Tibial artery (tissue), 4 donors: ENCODE data around the gene VEZF1.

Experiments
- DNase-seq, 2 donors: peaks; one replicate each; pipeline ENCODE4 v3.0.0-alpha.2; 2019
- H3K27ac ChIP-seq, 2 donors: fragments of 200-600 bp; sonication (generic) in 1 of 2; 1 replicate in 1 of 2; 2 replicates in 1 of 2; pipeline ENCODE4 v1.5.1; 2018 to 2019; ENCODE audit warnings: mild to moderate bottlenecking in 1 of 2
- H3K27me3 ChIP-seq, 2 donors: fragments of 200-600 bp; sonication (generic) in 1 of 2; one replicate each; pipeline versions ENCODE4 v1.5.1 to v1.6.0; 2016 to 2019
- H3K36me3 ChIP-seq, 3 donors: fragments of 200-600 bp; sonication (generic) in 2 of 3; one replicate each; pipeline ENCODE4 v1.5.1; 2016 to 2019; ENCODE audit warnings: mild to moderate bottlenecking in 2 of 3
- H3K4me1 ChIP-seq, 4 donors: fragments of 200-600 bp; sonication (generic) in 2 of 4; 1 replicate in 3 of 4; 2 replicates in 1 of 4; pipeline ENCODE4 v1.5.1; 2016 to 2019
- H3K4me3 ChIP-seq, 2 donors: fragments of 200-600 bp; sonication (generic) in 1 of 2; 1 replicate in 1 of 2; 2 replicates in 1 of 2; pipeline ENCODE4 v1.5.1; 2018 to 2019; ENCODE audit warnings: mild to moderate bottlenecking in 2 of 2
- H3K9me3 ChIP-seq, 3 donors: fragments of 200-600 bp; sonication (generic) in 1 of 3; one replicate each; pipeline ENCODE4 v1.5.1; 2016 to 2019
- CTCF ChIP-seq, 2 experiments: fragments of 200-600 bp in 1 of 2; fragments of 450-650 bp in 1 of 2; IDR thresholded peaks; one replicate each; pipeline ENCODE4 v1.5.1; 2017 to 2019; ENCODE audit warnings: antibody characterized with exemption in 2 of 2, mild to moderate bottlenecking in 1 of 2, moderate library complexity in 1 of 2
- intact Hi-C: fragments of 100-400 bp; cut with DNase I; formaldehyde crosslinking; loops from one replicate; pipeline ENCODE4 v1.15.0; 2023; ENCODE audit warnings: low total_unique reads

Gene VEZF1

GRCh38 chr17:57957120-57957850, 30.8 kb downstream of the VEZF1 start:
- DNase-seq, result peak in 1 of 2 donors; percentile 6
- intact Hi-C loops, result no loop called here
- no peaks in the 10 kb centered on the region for H3K36me3 ChIP-seq
- H3K27ac ChIP-seq, result no peak overlapping the region
- peaks cover 0 to 28% (median 28%) of the 10 kb centered on the region in 4 donors for H3K4me1 ChIP-seq
- no peak overlapping the region for H3K4me3 ChIP-seq
- no peaks in the 10 kb centered on the region for H3K9me3 ChIP-seq
- TF ChIP-seq CTCF (IDR thresholded peaks at IDR 0.05), result no peak
- H3K27me3 ChIP-seq, result no peaks in the 10 kb centered on the region

GRCh38 chr17:57956291-57957119, 31.5 kb downstream of the VEZF1 start:
- Histone ChIP-seq H3K9me3 (no peaks in the 10 kb centered on the region), H3K4me3 (peak overlapping the region in 1 of 2 donors; percentile 88), H3K4me1 (peaks cover 0 to 35% (median 31%) of the 10 kb centered on the region in 4 donors), H3K27me3 (no peaks in the 10 kb centered on the region), H3K27ac (peak overlapping the region in 1 of 2 donors; percentile 87), H3K36me3 (no peaks in the 10 kb centered on the region)
- TF ChIP-seq CTCF (IDR thresholded peaks at IDR 0.05), result no peak
- peak in 1 of 2 donors; percentile 57 for DNase-seq
- intact Hi-C loops, result no loop called here

GRCh38 chr17:57955183-57955931, 32.7 kb downstream of the VEZF1 start, which contains the start of gene CUEDC1:
Gene CUEDC1 (minus strand): TSS chr17:57955412. CDS start chr17:57885564, 69,848 bp downstream.
- Histone ChIP-seq H3K27ac (peak within 1 kb of the TSS; percentile 98 to 99), H3K36me3 (no peaks in the 10 kb centered on the region), H3K4me3 (peak within 1 kb of the TSS; percentile 88 to 92), H3K27me3 (no peaks in the 10 kb centered on the region), H3K4me1 (peaks cover 0 to 47% (median 41%) of the 10 kb centered on the region in 4 donors), H3K9me3 (no peaks in the 10 kb centered on the region)
- TF ChIP-seq CTCF (IDR thresholded peaks at IDR 0.05), result peak; percentile 28 to 57
- DNase-seq, result peak; percentile 68 to 88
- intact Hi-C loops, result loop anchor here (2.0 kb wide), 1 partner anchor 29 kb away; no protein-coding TSS in a partner anchor

DNA sequence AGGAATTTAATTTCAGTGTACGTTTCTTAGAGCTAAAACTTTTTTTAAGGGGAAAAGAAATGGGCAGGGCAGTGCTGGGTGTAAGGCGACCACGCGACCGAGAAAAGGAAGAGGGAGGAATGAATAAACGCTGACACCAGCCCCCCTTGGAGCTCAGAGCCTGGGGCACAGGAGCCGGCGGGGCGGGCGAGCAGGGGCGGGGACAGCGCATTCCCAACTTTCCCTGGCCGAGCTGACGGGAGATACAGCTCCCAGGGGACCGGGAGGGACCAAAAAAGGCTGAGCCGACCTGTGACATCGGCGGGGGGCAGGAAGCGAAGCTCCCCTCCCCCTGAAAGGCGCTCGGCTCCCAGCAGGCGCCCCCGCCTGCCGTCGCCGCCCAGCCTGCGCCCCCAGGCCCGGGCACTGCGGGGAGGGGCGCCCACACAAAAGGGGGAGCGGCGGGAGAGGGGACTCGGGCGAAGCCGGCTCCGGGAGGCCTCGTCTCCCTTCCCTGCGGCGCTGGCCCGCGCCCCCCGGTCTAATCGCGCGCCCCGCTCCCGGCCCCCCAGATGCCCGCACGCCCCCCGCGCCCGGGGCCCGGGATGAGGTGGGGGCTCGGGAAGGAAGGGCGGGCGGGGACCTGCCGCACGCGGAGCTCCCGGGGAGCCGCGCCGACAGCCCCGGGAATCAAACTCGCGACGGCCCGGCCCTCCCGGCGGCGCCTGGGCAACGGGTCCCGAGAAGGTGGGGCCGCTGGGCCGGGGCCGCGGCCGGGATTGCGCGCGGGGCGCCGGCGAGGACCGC, 33.5 kb downstream of the VEZF1 start:
- intact Hi-C loops, result loop anchor here (2.0 to 5.0 kb wide), 2 partner anchors 30 to 82 kb away; no protein-coding TSS in a partner anchor

More for the DNA sequence above, 33.5 kb downstream of the VEZF1 start:
- peak overlapping the region; percentile 88 to 92 for H3K4me3 ChIP-seq
- H3K36me3 ChIP-seq, result no peaks in the 10 kb centered on the region
- DNase-seq, result peak; percentile 82 to 94
- peak overlapping the region; percentile 98 to 99 for H3K27ac ChIP-seq
- H3K9me3 ChIP-seq, result no peaks in the 10 kb centered on the region
- TF ChIP-seq CTCF (IDR thresholded peaks at IDR 0.05), result no peak
- peaks cover 0 to 55% (median 47%) of the 10 kb centered on the region in 4 donors for H3K4me1 ChIP-seq
- H3K27me3 ChIP-seq, result no peaks in the 10 kb centered on the region
